ENCODE results near the gene GABRB1. TPM values are rescaled to one million over a fixed set of nuclear protein-coding genes. Genes with fewer than 3 reads are reported as not detected.

GABRB1 gene
- total RNA-seq, 2 donors from 2014 or later = not detected

DNA sequence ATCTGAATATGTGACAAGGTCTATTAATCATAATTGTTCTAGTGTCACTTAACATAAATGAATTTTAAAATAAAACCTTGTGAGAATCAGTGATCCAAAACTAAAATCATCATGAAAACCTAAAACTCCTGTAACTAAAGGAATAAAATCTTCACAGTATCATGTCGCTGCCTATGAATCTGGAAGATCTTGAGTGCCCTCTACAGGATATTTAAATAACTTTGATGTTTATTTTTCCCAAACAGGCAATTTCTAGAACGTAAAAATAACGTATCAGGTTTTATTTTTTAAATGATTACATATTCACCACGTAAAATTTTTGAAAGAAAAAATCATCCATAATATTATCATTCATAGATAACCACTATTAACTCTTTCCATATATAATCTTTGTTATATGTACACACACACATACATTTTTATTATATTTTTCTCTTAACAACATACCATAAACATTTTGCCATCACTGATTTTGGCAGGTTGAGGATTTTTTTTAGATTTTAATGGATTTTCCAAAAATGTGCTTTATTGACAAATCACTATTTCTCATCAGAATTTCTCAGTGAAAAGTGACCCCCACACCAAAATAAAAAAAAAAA, 352.6 kb downstream of the GABRB1 start:
- peaks cover 12 to 21% of the 10 kb centered on the region in 2 donors for H3K27me3 Mint-ChIP-seq
- H3K27ac Mint-ChIP-seq = no peak overlapping the region
- DNase-seq (ENCODE audit: low spot score) = no peak
- no peaks in the 10 kb centered on the region for H3K4me1 Mint-ChIP-seq (ENCODE audit: low read depth in 2 of 2)
- H3K36me3 Mint-ChIP-seq = no peaks in the 10 kb centered on the region
- H3K4me3 Mint-ChIP-seq = no peak overlapping the region
- no peaks in the 10 kb centered on the region for H3K9me3 Mint-ChIP-seq
- ATAC-seq = no peak

DNA sequence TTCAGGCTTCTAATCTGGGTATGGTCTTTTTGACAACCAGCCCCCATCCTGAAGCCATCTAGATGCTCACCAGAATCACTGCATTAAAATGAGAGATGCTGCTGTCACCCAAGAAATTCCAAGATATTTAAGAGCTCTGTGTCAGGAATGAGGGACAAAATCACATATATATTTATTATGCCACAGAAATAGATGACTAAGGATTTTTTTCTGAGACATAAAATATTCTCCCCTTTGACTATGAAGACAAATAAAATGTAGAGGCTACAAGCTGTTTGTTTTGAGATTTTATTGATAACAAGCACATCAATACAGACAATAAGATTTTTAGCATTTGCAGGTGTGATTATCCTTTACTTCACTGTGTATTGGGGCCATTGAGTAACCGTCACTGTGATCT, 354.8 kb downstream of the GABRB1 start:
- H3K4me3 Mint-ChIP-seq = no peak overlapping the region
- H3K27ac Mint-ChIP-seq = no peak overlapping the region
- ATAC-seq (no peak), DNase-seq (ENCODE audit: low spot score) (no peak)
- no peaks in the 10 kb centered on the region for H3K4me1 Mint-ChIP-seq (ENCODE audit: low read depth in 2 of 2)
- no peaks in the 10 kb centered on the region for H3K9me3 Mint-ChIP-seq
- peaks cover 12 to 21% of the 10 kb centered on the region in 2 donors for H3K27me3 Mint-ChIP-seq
- no peaks in the 10 kb centered on the region for H3K36me3 Mint-ChIP-seq

DNA sequence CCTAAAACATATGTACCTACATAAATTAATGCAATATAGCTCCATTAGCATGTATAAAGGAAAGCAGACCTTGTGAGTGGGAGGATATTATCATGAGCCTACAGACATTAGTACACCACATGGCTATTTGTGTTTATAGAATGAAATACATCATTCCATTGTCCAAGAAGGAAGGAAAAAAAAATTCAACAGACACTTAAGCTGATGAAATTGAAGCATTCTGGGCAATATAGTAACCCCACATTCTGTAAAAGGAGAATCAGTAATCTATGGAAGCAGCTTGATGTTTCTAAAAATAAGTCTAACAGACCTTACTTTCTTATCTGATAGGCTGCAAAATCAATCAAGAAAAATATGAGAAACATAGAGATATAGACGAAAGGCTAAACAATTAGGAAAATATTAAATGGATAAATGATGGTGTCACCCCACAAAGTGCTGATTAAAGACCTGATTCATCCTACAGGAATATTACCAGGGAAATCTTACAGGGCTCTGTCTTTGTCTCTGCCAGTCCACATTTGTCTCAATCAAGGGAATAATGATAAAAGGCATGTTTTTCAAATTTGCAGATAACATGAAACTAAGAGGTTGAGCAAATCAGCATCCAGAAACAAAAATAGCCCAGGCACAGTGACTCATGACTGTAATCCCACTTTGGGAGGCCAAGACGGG, 355.3 kb downstream of the GABRB1 start:
- Mint-ChIP-seq H3K36me3 (no peaks in the 10 kb centered on the region), H3K27ac (no peak overlapping the region), H3K4me3 (no peak overlapping the region), H3K27me3 (peaks cover 12 to 18% of the 10 kb centered on the region in 2 donors), H3K9me3 (no peaks in the 10 kb centered on the region), H3K4me1 (ENCODE audit: low read depth in 2 of 2) (no peaks in the 10 kb centered on the region)
- no peak for DNase-seq (ENCODE audit: low spot score)
- no peak for ATAC-seq

DNA sequence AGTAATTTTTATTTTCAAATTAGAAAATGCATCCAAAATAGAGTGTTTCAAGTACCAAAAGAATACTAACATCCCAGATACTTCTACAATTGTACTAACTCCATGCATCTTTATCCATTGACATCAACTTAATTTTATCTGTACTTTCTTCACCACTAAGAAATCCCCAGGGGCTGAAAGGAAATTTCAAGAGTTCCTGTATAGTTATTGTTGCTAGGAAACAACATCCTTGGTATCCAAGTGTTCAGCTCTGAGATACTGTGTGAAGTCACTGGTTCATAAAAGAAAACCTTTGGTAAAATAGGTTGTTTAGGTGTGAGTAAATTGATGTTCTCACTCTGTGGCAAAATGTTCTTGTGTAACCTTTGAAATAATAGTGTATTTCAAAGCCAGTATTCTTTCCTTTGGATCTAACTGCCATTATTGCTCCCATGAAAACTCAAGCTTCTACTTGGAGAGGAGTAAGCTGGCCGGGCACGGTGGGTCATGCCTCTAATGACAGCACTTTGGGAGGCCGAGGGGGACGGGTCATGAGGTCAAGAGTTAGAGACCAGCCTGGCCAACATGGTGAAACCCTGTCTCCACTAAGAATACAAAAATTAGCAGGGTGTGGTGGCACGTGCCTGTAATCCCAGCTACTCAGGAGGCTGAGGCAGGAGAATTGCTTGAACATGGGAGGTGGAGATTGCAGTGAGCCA, 359.2 kb downstream of the GABRB1 start:
- Mint-ChIP-seq H3K9me3 (no peaks in the 10 kb centered on the region), H3K4me1 (ENCODE audit: low read depth in 2 of 2) (no peaks in the 10 kb centered on the region), H3K27me3 (peaks cover 19 to 20% of the 10 kb centered on the region in 2 donors), H3K27ac (no peak overlapping the region), H3K4me3 (no peak overlapping the region), H3K36me3 (no peaks in the 10 kb centered on the region)
- DNase-seq (ENCODE audit: low spot score) (no peak), ATAC-seq (no peak)

DNA sequence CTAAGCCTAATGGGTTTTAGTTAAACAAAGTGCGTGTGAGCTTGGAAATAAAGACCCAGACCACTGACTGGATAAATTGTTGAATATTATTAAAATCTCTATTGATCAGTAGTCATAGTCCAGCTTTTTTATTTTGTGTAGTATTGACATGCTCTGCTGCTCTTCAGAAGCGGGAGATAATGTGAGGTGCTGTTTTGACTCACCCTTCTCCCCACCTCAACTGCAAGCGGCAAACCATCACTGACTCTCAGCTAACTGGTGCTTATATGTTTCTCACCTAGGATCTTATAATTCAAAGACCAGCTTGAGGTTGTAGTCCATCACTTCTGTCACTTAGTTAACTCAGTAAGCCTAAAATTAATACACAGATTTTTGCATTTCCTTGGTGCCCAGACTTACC, 359.9 kb downstream of the GABRB1 start:
- Mint-ChIP-seq H3K36me3 (no peaks in the 10 kb centered on the region), H3K27me3 (peaks cover 13 to 19% of the 10 kb centered on the region in 2 donors), H3K27ac (no peak overlapping the region), H3K4me3 (no peak overlapping the region), H3K9me3 (no peaks in the 10 kb centered on the region), H3K4me1 (ENCODE audit: low read depth in 2 of 2) (no peaks in the 10 kb centered on the region)
- DNase-seq (ENCODE audit: low spot score) = no peak
- ATAC-seq = no peak

DNA sequence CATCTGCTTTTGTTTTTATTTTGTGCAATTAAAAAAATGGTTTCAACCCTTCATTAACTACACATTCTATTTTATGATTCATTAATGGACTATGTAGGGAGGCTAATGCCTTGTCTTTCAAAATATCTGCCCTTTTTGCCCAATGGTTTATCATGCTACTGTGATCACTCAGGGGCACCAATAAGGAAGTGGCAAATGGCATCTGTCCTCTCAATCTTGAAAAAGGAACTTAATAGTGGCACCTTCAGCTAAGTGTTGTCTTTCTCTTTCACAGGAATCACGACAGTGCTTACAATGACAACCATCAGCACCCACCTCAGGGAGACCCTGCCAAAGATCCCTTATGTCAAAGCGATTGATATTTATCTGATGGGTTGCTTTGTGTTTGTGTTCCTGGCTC, 375.0 kb downstream of the GABRB1 start:
- Mint-ChIP-seq H3K9me3 (no peaks in the 10 kb centered on the region), H3K27ac (no peak overlapping the region), H3K4me3 (no peak overlapping the region), H3K4me1 (ENCODE audit: low read depth in 2 of 2) (no peaks in the 10 kb centered on the region), H3K27me3 (peaks cover 9 to 31% of the 10 kb centered on the region in 2 donors), H3K36me3 (no peaks in the 10 kb centered on the region)
- ATAC-seq (no peak), DNase-seq (ENCODE audit: low spot score) (no peak)

DNA sequence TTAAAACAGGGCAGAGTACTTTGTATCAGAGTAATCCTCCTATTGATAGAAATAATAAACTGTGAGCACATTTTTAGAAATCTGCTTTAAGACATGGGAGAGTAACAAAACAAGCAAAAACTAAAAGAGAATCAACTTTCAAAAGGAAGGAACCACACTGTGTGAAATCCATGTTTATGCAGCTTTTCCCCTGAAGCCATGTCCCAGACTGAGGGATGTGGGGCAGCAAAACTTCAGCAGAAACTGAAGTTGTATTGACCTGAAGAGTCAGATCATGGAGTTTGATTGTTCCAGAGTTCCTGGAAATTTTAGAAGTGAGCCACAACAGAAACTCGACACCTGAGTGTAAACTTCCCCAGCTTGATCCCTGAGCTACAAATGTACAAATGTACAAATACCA, 378.9 kb downstream of the GABRB1 start:
- no peak overlapping the region for H3K27ac Mint-ChIP-seq
- no peak overlapping the region for H3K4me3 Mint-ChIP-seq
- peaks cover 11 to 34% of the 10 kb centered on the region in 2 donors for H3K27me3 Mint-ChIP-seq
- ATAC-seq (no peak), DNase-seq (ENCODE audit: low spot score) (no peak)
- H3K9me3 Mint-ChIP-seq = no peaks in the 10 kb centered on the region
- H3K36me3 Mint-ChIP-seq = no peaks in the 10 kb centered on the region
- H3K4me1 Mint-ChIP-seq (ENCODE audit: low read depth in 2 of 2) = no peaks in the 10 kb centered on the region

DNA sequence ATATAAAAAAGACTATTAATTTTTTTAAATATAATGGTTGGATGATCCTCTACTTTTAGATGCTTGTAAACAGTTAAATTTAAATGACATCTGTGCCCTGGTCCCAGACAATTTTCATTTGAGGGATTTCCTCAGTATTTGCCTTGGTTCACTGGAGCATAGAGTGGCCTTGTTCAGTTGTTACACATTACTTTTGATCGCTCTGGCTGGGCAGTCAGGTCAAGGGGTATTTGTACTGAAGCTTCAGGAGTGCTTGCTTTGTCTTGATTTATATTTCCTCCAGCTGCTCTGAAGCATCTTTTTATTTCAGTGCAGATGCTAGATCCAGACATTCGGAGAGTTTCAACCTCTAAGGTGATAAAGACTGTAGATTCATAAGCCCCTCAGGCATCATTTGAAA, 382.2 kb downstream of the GABRB1 start:
- Mint-ChIP-seq H3K27ac (no peak overlapping the region), H3K4me3 (no peak overlapping the region), H3K4me1 (ENCODE audit: low read depth in 2 of 2) (no peaks in the 10 kb centered on the region), H3K27me3 (peaks cover 12 to 37% of the 10 kb centered on the region in 2 donors), H3K9me3 (no peaks in the 10 kb centered on the region), H3K36me3 (no peaks in the 10 kb centered on the region)
- ATAC-seq (no peak), DNase-seq (ENCODE audit: low spot score) (no peak)

DNA sequence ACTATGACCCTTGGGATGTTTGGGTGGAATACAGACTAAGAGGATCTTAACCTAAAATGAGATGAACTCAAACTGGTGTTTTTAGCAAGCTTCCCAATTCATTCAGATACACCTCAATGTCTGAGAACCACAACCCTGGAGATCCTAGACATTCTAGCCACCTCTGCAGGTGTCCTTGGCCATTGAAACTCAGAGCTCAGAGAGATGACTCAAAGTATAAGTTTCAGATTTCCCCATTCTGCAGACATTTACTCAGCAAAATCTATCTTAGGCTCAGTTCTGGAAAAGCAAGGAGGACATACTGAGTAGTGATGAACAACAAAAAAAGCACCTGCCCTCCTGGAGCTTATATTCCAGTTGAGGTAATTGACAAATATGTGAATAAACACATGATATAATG, 384.4 kb downstream of the GABRB1 start:
- DNase-seq (ENCODE audit: low spot score) (no peak), ATAC-seq (no peak)
- peaks cover 8 to 31% of the 10 kb centered on the region in 2 donors for H3K27me3 Mint-ChIP-seq
- H3K9me3 Mint-ChIP-seq = no peaks in the 10 kb centered on the region
- no peaks in the 10 kb centered on the region for H3K4me1 Mint-ChIP-seq (ENCODE audit: low read depth in 2 of 2)
- no peaks in the 10 kb centered on the region for H3K36me3 Mint-ChIP-seq
- H3K27ac Mint-ChIP-seq = no peak overlapping the region
- H3K4me3 Mint-ChIP-seq = no peak overlapping the region

DNA sequence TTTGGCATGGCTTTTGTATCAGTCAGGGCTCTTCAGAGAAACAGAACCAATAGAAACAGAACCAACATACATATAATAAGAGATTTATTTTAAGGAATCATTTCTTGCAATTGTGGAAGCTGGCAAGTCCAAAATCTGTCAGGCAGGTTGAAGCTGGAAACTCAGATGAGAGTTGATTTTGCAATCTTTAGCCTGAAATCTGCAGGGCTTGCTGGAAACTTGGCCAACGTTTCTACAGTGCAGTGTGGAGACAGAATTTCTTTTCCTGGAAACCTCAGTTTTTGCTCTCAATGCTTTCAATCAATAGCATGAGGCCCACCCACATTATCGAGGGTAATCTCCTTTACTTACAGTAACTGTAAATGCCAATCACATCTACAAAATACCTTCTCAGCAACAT, 386.8 kb downstream of the GABRB1 start:
- Mint-ChIP-seq H3K4me1 (ENCODE audit: low read depth in 2 of 2) (no peaks in the 10 kb centered on the region), H3K4me3 (no peak overlapping the region), H3K27ac (no peak overlapping the region), H3K9me3 (no peaks in the 10 kb centered on the region), H3K27me3 (peaks cover 16 to 35% of the 10 kb centered on the region in 2 donors), H3K36me3 (no peaks in the 10 kb centered on the region)
- DNase-seq (ENCODE audit: low spot score) = no peak
- ATAC-seq = no peak

DNA sequence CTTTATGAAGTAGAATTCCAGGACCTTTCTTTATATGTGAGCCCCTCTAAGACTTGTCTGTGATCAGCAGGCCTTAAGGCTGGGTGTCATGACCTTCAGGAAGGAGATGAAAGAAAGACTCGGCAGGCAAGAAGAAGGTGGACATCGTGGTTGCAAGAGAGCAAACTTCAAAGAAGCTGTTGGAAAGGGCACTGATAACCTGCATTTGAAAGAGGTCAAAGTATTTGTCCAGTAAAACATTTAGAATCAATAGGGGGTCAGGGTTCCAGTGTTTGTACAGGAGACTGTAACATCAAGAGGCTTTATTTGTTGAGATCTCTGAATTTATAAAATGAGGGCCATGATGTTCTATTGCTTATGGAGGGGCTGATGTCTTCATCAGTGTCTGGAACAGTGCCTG, 387.9 kb downstream of the GABRB1 start:
- Mint-ChIP-seq H3K4me3 (no peak overlapping the region), H3K27ac (no peak overlapping the region), H3K36me3 (no peaks in the 10 kb centered on the region), H3K27me3 (peaks cover 16 to 35% of the 10 kb centered on the region in 2 donors), H3K4me1 (ENCODE audit: low read depth in 2 of 2) (no peaks in the 10 kb centered on the region), H3K9me3 (no peaks in the 10 kb centered on the region)
- ATAC-seq (no peak), DNase-seq (ENCODE audit: low spot score) (no peak)

DNA sequence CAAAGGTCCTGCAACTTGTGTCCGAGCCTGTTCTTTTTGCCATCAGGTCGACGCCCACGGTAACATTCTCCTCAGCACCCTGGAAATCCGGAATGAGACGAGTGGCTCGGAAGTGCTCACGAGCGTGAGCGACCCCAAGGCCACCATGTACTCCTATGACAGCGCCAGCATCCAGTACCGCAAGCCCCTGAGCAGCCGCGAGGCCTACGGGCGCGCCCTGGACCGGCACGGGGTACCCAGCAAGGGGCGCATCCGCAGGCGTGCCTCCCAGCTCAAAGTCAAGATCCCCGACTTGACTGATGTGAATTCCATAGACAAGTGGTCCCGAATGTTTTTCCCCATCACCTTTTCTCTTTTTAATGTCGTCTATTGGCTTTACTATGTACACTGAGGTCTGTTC, 394.3 kb downstream of the GABRB1 start:
- Mint-ChIP-seq H3K27ac (no peak overlapping the region), H3K4me3 (no peak overlapping the region), H3K9me3 (no peaks in the 10 kb centered on the region), H3K36me3 (no peaks in the 10 kb centered on the region), H3K4me1 (ENCODE audit: low read depth in 2 of 2) (no peaks in the 10 kb centered on the region), H3K27me3 (peaks cover 12 to 13% of the 10 kb centered on the region in 2 donors)
- no peak for ATAC-seq
- no peak for DNase-seq (ENCODE audit: low spot score)

DNA sequence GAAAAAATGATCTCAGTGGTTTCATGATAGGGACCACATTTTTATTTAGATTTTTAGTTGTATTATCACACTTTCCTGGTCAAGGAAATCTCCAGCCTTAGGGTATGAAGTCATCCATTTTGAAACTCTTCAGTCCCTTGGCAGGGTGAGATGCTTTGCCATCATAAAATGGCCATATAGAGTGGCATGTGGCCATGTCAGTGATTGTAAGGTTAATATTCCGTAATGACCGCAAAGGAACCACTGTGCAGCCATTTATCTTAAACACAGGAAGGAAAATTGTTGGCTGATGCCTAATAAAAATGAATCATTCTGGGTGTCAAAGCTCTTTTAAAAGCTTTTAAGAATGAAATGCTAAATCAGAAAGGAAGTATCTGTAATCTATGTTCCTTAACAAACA, 396.6 kb downstream of the GABRB1 start:
- Mint-ChIP-seq H3K9me3 (no peaks in the 10 kb centered on the region), H3K27me3 (peaks cover 0 to 3% of the 10 kb centered on the region in 2 donors), H3K27ac (no peak overlapping the region), H3K4me3 (no peak overlapping the region), H3K4me1 (ENCODE audit: low read depth in 2 of 2) (no peaks in the 10 kb centered on the region), H3K36me3 (no peaks in the 10 kb centered on the region)
- ATAC-seq = no peak
- DNase-seq (ENCODE audit: low spot score) = no peak

DNA sequence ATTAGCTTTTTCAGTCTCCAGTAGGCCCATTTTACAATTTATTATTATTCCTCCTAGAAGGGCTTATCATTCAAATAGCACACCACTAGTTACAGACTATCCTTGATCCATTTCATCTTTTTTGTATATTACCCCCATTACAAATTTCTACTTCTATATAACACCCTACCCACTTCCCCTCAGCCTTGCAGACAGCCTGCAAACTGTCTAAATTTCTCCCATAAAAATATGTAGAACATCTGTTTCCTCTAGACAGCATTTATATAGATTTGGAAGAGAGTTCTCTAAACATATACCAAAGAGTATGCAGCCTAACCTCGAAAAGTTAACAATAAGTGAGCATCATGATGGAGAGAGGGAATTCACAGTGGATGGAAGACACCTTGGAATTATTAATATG, 401.4 kb downstream of the GABRB1 start:
- H3K27ac Mint-ChIP-seq = no peak overlapping the region
- no peak for ATAC-seq

More for the DNA sequence above, 401.4 kb downstream of the GABRB1 start:
- H3K9me3 Mint-ChIP-seq = no peaks in the 10 kb centered on the region
- H3K4me3 Mint-ChIP-seq = no peak overlapping the region
- DNase-seq (ENCODE audit: low spot score) = no peak
- no peaks in the 10 kb centered on the region for H3K4me1 Mint-ChIP-seq (ENCODE audit: low read depth in 2 of 2)
- peaks cover 0 to 3% of the 10 kb centered on the region in 2 donors for H3K27me3 Mint-ChIP-seq
- H3K36me3 Mint-ChIP-seq = no peaks in the 10 kb centered on the region

Data from natural killer cell treated with Interleukin-12 subunit alpha and Interleukin-12 subunit beta and Interleukin-15 and Interleukin-18, amount 100 ng/mL, for 72 hours (primary cell).